ENCODE data around the gene MSRB1.
A peak's percentile ranks its signal among the peaks of the same experiment; 100 is the strongest.
"Not testable (repeated sequence)": the region's sequence is repeated elsewhere in the genome, so short reads cannot be mapped to it uniquely, and the experiment has no call there.

Gene MSRB1

DNA sequence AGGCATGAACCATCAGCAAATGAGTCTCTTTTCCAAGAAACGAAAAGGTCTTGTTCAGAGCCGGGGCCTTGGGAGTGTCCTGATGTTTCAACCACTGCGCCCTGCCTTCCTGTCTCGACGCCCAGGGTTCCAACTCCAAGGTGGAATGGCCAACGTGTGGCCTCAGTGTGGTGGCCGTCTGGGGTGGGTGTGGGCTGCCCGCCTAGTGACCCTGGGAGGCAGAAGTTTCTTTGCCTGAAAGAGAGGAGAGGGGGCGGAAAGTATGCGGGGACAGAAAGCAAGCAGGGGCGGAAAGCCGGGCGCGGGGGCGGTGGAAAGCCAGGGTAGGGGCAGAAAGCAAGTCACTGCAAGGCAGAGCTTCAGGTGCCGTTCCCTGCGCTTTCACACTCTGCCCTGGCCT, 4.1 kb downstream of the MSRB1 start:
- no peak for DNase-seq (ENCODE audit: low read depth)

- no peak for DNase-seq (ENCODE audit: low read depth)
These were observed 4.7 kb downstream of the MSRB1 start for GRCh38 chr16:1938316-1938715.

GRCh38 chr16:1936945-1937479, 6.0 kb downstream of the MSRB1 start:
- no peak for DNase-seq (ENCODE audit: low read depth)

- DNase-seq (ENCODE audit: low read depth), result no peak
These were observed 9.8 kb downstream of the MSRB1 start for GRCh38 chr16:1933097-1933661.

DNA sequence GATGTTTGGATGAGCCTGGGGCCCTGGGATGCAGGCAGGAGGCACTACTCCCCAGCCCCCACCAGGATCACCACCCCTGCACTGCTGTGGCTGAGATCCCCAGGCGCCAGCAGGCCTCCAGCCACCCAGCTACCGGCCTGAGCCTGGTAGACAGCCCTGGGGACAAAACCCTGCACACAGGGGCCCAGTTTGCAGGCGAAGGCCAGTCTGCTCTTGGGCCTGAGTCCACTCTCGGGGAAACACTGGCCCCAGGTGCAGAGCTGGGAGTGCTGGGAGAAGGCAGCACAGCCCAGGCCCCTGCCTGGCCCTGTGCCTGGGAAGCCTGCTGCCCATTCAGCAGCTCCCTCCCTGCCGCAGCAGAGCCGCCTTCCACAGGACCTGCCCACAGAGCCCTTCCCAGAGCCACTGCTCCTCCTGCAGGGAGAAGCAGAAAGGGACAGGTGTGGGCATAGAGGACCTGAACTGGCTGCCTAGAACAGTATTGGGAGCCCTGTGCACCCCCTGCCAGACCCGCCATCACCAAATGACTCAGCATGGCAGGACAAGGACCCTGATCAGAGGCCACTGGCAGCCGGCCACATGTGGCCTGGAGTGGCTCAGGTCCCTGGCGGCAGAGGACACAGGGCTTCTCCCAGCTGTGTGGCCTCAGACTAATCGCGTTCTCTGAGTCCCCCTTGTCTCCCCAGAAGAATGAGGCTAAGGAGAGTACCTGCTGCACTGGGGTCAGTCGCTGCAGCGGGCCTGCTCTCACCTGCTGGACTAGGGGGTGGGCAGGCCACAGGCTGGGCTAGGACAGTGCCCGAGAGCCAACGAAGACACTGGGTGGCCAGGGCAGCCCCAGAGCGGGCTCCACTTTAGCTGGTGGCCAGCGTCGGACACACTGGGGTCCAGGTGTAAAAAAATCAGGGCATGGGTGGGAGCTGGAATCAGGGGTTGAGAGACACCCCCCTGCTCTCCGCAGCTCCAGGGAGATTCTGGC, 10.7 kb downstream of the MSRB1 start:
- DNase-seq (ENCODE audit: low read depth), result no peak

- DNase-seq (ENCODE audit: low read depth), result no peak
These were observed 12.7 kb downstream of the MSRB1 start for GRCh38 chr16:1930338-1930720.

DNA sequence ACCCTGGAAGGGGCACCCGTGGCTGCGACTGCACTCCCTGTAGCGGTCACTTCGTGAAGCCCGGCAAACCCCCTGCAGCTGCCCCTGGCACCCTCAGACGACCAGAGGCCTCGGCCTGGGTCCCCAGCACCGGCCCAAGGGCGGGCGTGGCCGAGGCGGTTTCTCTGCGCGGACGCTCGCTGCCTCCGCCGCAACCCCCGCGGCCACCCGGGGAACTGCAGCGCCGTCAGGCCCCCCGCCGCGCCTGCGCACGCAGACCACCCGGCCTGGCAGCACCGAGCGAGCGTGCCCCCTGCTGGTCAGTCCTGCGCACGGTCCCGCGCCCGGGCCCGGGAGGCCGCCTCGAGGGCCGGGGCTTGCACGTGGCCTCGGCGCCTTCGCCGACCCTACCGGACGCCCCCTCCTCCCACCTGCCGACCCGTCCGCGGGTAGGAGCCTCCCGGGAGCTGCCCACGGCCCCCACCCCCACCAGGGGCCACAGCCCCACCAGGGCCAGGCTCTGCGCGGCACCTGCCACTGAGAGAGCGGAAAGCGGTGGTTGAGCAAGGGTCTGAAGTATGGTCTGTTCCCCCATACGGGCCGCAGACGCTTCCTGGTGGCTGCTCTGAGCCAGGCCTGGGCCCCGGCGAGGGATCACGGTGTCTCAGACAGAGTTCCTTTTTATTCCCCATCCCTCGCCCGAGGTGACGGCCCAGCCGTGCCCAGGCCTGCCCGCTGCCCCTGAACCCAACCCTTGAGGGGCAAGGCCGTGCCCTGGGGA, 13.2 kb downstream of the MSRB1 start:
- peak; percentile 75 for DNase-seq (ENCODE audit: low read depth)

GRCh38 chr16:1929105-1929504, 13.9 kb downstream of the MSRB1 start:
- DNase-seq (ENCODE audit: low read depth), result no peak

- DNase-seq (ENCODE audit: low read depth), result no peak
These were observed 16.7 kb downstream of the MSRB1 start for GRCh38 chr16:1926271-1926670.

DNA sequence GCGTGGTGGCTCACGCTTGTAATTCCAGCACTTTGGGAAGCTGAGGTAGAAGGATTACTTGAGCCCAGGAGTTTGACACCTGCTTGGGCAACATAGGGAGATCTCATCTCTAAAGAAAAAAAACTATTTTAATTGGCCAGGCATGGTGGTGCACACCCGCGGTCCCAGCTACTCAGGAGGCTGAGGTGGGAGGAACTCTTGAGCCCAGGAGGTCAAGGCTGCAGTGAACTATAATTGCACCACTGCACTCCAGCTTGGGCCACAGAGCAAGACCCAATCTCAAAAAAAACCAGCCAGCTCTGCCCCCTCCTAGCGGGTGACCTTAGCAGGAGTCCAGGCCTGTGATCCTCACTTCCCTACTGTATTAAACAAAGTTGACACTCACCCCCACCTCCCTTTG, 18.9 kb downstream of the MSRB1 start:
- DNase-seq (ENCODE audit: low read depth), result no peak

DNA sequence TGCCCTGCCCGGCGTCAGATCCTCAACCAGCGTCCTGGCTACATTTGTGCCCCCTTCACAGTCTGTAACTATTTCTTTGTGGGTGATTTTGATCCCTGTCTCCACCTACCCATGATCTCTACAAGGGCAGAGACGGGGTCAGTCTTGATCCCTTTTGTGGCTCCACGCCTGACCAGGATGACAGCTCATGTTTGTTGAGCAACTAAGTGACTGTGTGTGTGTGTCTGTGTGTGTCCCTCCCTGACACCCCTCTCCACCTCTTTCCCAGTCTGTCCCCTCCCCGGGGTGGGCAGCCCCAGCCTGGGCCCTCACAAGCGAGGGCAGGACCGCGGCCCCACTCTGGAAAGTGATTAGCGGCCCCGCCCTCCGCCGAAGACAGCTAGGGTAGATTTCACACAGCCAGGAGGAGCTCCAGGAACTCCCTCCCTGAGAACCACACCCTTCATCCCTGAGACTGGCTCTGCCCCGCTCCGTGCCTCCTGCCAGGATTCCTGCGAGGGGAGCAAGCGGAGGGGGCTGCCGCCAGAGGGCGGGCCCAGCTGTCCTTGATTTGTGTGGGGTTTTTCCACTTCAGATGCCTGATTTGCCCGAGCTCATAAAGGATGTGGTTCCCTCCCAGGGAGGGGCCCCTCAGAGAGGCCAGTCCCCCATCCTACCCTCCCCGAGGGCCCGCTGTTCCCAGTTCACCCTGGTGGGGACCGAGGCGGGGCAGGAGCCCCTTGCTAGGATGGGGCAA, 19.5 kb downstream of the MSRB1 start:
- no peak for DNase-seq (ENCODE audit: low read depth)

GRCh38 chr16:1922357-1922756, 20.6 kb downstream of the MSRB1 start:
- DNase-seq (ENCODE audit: low read depth), result no peak

- no peak for DNase-seq (ENCODE audit: low read depth)
These were observed 22.2 kb downstream of the MSRB1 start for GRCh38 chr16:1920727-1921171.

- DNase-seq (ENCODE audit: low read depth), result not testable (repeated sequence)
These were observed 22.9 kb downstream of the MSRB1 start for GRCh38 chr16:1920122-1920521.

DNA sequence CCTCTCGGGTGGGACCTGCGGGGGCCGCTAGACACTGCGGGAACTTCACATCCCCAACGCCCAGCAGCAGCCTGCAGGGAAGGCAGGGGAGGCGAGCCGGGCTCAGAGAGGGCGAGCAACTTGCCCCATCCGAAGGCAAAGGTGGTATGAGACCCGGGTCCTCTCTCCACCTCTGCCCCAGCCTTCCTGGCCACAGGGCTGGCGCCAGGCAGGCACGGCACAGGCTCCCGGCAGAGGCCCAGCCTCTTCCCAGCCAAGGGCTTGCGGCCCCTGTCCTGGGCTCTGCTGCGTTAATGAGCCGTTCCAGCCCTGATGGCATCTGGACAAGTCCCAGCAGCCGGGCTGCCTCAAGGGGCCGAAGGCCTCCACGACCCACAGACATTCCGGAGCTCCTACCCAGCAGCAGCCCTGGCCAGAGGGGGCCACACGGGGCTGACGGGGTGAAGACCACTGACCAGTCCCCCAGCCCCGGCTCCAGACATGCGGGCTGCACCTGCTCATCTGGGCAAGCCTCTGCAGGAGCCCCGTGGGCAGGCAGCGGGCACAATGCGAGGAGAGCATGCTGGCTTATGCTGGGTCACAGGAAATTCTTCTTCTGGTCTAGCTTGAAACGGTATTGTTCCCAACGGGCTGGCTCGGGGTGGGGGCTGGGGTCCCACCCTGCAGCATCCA, 23.5 kb downstream of the MSRB1 start:
- DNase-seq (ENCODE audit: low read depth), result no peak

- no peak for DNase-seq (ENCODE audit: low read depth)
These were observed 24.4 kb downstream of the MSRB1 start, which contains the start of gene HS3ST6 for GRCh38 chr16:1918351-1919326. TSS of gene HS3ST6 (minus strand) at chr16:1918415. CDS start at chr16:1918323, 92 bp downstream.

- DNase-seq (ENCODE audit: low read depth), result no peak
These were observed 25.2 kb downstream of the MSRB1 start for GRCh38 chr16:1917665-1918350.

DNA sequence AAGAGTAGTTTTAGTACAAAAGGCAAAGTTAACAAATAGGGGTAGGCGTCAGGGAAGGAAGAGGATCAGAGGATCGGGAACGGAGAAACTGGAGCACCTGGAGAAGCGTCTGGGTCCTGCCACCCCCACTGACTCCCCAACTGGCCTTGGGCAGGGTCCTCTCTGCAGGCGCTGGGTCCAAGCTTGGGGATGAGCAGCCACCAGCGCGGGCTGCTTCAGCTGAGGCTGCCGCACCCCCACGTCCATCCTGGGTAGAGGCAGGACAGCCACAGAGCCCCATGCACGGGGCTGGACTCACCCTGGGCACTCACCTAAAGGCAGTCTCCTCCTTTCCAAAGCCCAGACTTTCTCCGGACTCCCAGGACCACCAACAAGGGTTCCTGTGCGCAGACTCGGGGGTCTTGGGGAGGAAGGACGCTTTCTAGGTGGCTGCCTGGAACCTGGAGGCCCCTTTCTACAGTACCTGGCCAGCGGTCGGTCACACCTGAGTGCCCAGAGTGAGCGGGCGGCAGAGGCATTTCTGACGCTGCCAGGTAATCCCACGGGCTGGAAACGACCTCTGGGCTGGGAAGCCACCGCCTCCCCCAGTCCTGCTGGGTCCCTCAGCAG, 25.8 kb downstream of the MSRB1 start:
- no peak for DNase-seq (ENCODE audit: low read depth)

DNA sequence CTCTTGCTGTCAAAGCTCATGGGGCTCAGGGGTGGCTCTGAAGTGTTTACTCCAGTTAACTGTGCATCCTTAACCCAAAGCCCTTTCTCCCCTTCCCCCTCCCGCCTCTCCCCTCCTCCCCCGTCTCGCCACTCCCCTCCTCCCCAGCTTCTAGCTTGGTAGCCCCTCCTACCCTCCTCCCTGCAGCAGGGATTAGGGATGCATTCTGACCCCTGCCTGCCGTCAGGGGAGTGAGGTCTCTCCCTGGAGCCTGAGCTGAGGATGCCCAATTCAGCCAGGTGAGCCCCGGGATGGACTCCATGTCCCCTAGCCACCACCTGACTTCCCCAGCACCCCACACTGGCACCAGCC, 26.4 kb downstream of the MSRB1 start:
- no peak for DNase-seq (ENCODE audit: low read depth)
